CD8-positive, alpha-beta memory T cell (primary cell): ENCODE results near the gene SPACA6. TPM values are rescaled to one million over a fixed set of nuclear protein-coding genes. Genes with fewer than 3 reads are reported as not detected.

Experiments used
- CTCF ChIA-PET: fragments of 350-600 bp; sonication (Branson Sonifier 250); formaldehyde crosslinking; loops from one replicate; lab custom pipeline; 2021; ENCODE audit warnings: antibody characterized with exemption; lab: Charles Lee
- POLR2A ChIA-PET: fragments of 350-600 bp; sonication (Branson Sonifier 250); formaldehyde crosslinking; loops from one replicate; lab custom pipeline; 2021; ENCODE audit warnings: antibody characterized with exemption; lab: Charles Lee
- DNase-seq, 5 donors: peaks; one replicate each; pipeline versions ENCODE4 v3.0.0 to v3.0.0-alpha.2; 2020 to 2022; ENCODE audit warnings: mixed read lengths in 1 of 5
- H3K27ac ChIP-seq: one replicate; pipeline ENCODE4 v1.7.0; 2013; ENCODE audit warnings: low read depth, mild to moderate bottlenecking, low read length, moderate library complexity
- H3K27me3 ChIP-seq: 2 replicates; pipeline ENCODE4 v1.7.0; 2013; ENCODE audit warnings: low read length, mild to moderate bottlenecking; ENCODE audit not compliant: insufficient read depth, poor library complexity, severe bottlenecking
- H3K36me3 ChIP-seq: 2 replicates; pipeline ENCODE4 v1.7.0; 2013; ENCODE audit warnings: mild to moderate bottlenecking, low read length, moderate library complexity; ENCODE audit not compliant: insufficient read depth
- H3K4me1 ChIP-seq: 2 replicates; pipeline ENCODE4 v1.7.0; 2013; ENCODE audit warnings: mild to moderate bottlenecking, low read length, moderate library complexity; ENCODE audit not compliant: insufficient read depth
- H3K4me3 ChIP-seq: 2 replicates; pipeline ENCODE4 v1.7.0; 2013; ENCODE audit warnings: mild to moderate bottlenecking, low read length
- H3K9me3 ChIP-seq: 2 replicates; pipeline ENCODE4 v1.7.0; 2013; ENCODE audit warnings: mild to moderate bottlenecking, low read length
- H3K27ac Mint-ChIP-seq, 8 donors: one replicate each; pipeline ENCODE4 v1.8.0; 2020 to 2021; ENCODE audit warnings: mixed read lengths in 8 of 8, mild to moderate bottlenecking in 6 of 8, inconsistent platforms in 3 of 8, moderate library complexity in 3 of 8
- H3K27me3 Mint-ChIP-seq, 2 donors: one replicate each; pipeline ENCODE4 v1.8.0; 2020 to 2021; ENCODE audit warnings: mixed read lengths in 2 of 2, mild to moderate bottlenecking in 1 of 2, moderate library complexity in 1 of 2
- H3K36me3 Mint-ChIP-seq, 3 donors: one replicate each; pipeline ENCODE4 v1.8.0; 2020 to 2021; ENCODE audit warnings: mixed read lengths in 3 of 3, inconsistent platforms in 1 of 3, mild to moderate bottlenecking in 1 of 3
- H3K4me1 Mint-ChIP-seq, 3 donors: one replicate each; pipeline ENCODE4 v1.8.0; 2020 to 2021; ENCODE audit warnings: mixed read lengths in 3 of 3, inconsistent platforms in 1 of 3, mild to moderate bottlenecking in 1 of 3
- H3K4me3 Mint-ChIP-seq, 7 donors: one replicate each; pipeline ENCODE4 v1.8.0; 2020 to 2021; ENCODE audit warnings: mixed read lengths in 7 of 7, mild to moderate bottlenecking in 6 of 7, moderate library complexity in 4 of 7, inconsistent platforms in 2 of 7
- H3K9me3 Mint-ChIP-seq, 5 donors: one replicate each; pipeline ENCODE4 v1.8.0; 2020 to 2022; ENCODE audit warnings: mixed read lengths in 5 of 5, mild to moderate bottlenecking in 3 of 5, moderate library complexity in 2 of 5, inconsistent platforms in 1 of 5
- polyA plus RNA-seq: library from polyadenylated mRNA; unstranded; fragments of 300-500 nt; fragmentation: Illumina TruSeq; gene quantifications from one replicate; pipeline ENCODE4 v1.2.3, GENCODE V29; 2021
- total RNA-seq, 2 experiments: library from RNA; stranded (reverse); gene quantifications; one replicate each; pipeline ENCODE4 v1.2.3, GENCODE V29; 2021

The SPACA6 gene
- total and polyA plus RNA-seq, 3 experiments from 2014 or later = 2.2 to 3.3 (median 3.1) TPM

DNA sequence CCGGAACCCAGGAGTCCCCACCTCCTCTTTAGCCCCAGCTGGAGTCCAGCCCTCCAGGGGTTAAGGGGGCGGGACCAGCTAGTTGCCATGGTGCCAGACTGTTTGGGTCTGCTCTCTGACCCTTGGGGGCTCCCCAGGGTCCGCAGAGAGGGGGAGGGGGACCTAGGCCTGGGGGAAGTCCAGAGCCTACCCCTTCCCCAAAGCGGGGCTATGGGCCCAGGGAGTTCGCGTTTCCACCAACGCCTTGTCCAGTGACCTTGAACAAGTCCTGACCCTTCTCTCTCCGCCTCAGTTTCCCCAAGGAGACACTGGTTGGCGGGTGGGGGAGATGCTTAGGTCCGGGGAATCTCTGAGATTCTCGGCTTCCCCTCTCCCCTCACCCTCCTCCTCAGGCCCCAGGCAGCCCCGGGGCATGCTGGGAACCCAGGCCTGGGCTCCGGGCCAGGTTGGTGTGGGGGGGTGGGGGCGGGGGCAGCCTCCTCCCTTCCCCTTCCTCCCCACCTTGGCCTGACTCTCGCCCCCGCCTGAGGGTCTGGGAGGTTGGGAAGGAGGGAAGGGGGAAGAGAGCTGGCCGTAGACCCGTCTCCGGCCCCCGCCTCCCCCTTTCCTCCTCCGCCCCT lies 2.6 kb upstream of the SPACA6 start:
- POLR2A ChIA-PET = no interaction called here
- Mint-ChIP-seq H3K36me3 (no peaks in the 10 kb centered on the region), H3K27ac (peak overlapping the region in 7 of 8 donors; percentile 47 to 94 (median 87)), H3K4me1 (peaks cover 6 to 22% (median 10%) of the 10 kb centered on the region in 3 donors), H3K27me3 (peaks cover 27 to 28% of the 10 kb centered on the region in 2 donors), H3K4me3 (peak overlapping the region; percentile 76 to 90 (median 81)), H3K9me3 (peaks cover 0 to 7% (median 0%) of the 10 kb centered on the region in 5 donors)
- no peaks in the 10 kb centered on the region for H3K9me3 ChIP-seq
- H3K27ac ChIP-seq = peak overlapping the region; percentile 79
- peaks cover 5% of the 10 kb centered on the region for H3K27me3 ChIP-seq
- peaks cover 5% of the 10 kb centered on the region for H3K4me1 ChIP-seq
- CTCF ChIA-PET = no interaction called here
- H3K4me3 ChIP-seq = peak overlapping the region; percentile 80
- peak; percentile 27 to 75 (median 50) for DNase-seq
- no peaks in the 10 kb centered on the region for H3K36me3 ChIP-seq

DNA sequence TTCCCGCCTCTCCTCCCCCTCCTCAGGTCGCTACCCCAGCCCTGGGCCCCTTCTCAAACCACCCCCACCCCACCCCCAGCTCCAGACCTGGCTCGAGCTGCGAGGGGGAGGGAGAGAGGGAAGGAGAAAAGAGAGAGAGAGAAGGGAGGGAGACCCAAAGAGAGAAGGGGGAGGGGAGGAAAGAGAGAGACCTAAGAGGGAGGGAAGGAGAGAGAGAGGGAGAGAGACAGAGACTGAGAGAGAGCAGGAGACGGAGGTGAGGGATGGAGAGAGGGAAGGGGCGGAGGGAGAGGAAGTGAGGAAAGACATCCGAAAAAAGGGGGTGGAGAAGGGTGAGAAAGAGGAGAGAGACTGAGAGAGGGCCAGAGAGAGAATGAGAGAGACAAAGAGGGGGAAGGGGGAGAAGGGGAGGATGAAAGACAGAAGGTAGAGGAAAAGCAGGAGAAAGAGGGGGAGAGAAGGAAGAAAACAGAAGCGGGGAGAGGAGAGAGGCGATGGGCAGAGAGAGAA lies 2.0 kb upstream of the SPACA6 start:
- peak overlapping the region; percentile 25 for H3K4me3 ChIP-seq
- H3K9me3 ChIP-seq = no peaks in the 10 kb centered on the region
- Mint-ChIP-seq H3K27ac (peak overlapping the region in 3 of 8 donors; percentile 25 to 90 (median 64)), H3K27me3 (peaks cover 23 to 24% of the 10 kb centered on the region in 2 donors), H3K4me1 (peaks cover 6 to 22% (median 10%) of the 10 kb centered on the region in 3 donors), H3K36me3 (no peaks in the 10 kb centered on the region), H3K9me3 (peaks cover 0 to 3% (median 0%) of the 10 kb centered on the region in 5 donors), H3K4me3 (peak overlapping the region in 6 of 7 donors; percentile 34 to 80 (median 59))
- H3K36me3 ChIP-seq = no peaks in the 10 kb centered on the region
- peaks cover 5% of the 10 kb centered on the region for H3K4me1 ChIP-seq
- POLR2A ChIA-PET = no interaction called here
- no peak for DNase-seq
- peaks cover 5% of the 10 kb centered on the region for H3K27me3 ChIP-seq
- CTCF ChIA-PET = no interaction called here
- peak overlapping the region; percentile 79 for H3K27ac ChIP-seq

DNA sequence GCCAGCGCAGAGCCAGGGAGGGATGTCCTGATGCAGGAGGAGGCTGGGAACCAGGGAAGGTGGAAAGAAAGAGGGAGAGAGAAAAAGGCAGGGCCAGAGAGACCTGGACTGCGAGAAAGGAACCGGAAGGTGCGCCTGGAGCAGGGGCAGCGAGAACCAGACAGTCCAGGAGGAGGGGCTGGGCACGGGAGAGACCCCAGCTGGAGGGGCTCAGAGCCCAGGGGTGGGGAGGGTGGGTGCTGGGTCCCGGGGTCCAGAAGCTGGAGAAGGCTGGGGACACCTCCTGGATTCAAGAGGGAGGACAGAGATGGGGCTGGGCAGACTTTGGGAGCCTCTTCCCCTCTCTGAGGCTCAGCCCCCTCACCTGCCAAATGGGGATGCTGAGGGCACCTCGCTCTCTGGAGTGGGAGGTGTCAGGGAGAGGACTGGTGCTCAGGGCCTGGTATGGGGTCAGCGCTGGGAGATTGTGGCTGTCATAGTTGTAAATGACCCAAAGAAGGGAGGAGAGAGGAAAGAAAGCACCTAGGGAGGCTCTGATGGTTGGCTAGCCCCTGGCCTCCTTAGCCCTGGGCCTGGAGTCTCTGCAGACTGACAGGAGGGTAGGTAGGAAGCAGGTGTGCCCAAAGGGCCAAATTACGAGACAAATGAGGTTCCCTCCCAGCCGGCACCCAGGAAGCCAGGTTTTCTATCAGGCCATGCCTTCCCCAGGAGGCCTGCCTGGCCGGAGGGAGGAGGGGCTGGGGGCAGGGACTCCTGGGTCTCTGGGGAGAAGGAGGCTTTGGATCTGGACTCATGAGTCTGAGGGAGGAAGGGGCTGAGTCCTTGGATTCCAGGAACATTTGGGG lies 1.3 kb upstream of the SPACA6 start:
- Histone ChIP-seq H3K4me3 (peak overlapping the region; percentile 25), H3K36me3 (no peaks in the 10 kb centered on the region), H3K9me3 (no peaks in the 10 kb centered on the region), H3K27ac (peak overlapping the region; percentile 79), H3K4me1 (peaks cover 5% of the 10 kb centered on the region), H3K27me3 (peaks cover 5% of the 10 kb centered on the region)
- Mint-ChIP-seq H3K4me3 (peak overlapping the region in 4 of 7 donors; percentile 34 to 71 (median 58)), H3K36me3 (no peaks in the 10 kb centered on the region), H3K4me1 (peaks cover 6 to 22% (median 10%) of the 10 kb centered on the region in 3 donors), H3K27me3 (peaks cover 19 to 22% of the 10 kb centered on the region in 2 donors), H3K9me3 (no peaks in the 10 kb centered on the region), H3K27ac (peak overlapping the region in 3 of 8 donors; percentile 51 to 90 (median 64))
- ChIA-PET POLR2A (no interaction called here), CTCF (no interaction called here)
- no peak for DNase-seq

DNA sequence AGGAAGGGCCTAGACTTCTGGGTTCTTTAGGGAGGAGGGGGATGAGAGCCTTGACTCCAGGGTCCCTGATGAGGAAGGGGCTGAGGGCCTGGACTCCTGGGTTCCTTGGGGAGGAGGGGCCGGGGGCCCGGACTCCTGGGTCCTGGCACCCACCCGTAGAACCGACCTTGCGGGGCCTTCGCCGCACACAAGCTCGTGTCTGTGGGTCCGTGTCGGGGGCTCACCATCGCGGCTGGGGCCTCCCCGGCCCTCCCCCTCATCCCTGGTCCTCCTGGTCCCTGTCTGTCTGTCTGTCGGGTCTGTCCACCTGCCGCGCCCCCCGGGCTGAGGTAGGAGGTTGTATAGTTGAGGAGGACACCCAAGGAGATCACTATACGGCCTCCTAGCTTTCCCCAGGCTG lies 662 bp upstream of the SPACA6 start:
- Mint-ChIP-seq H3K4me3 (no peak overlapping the region), H3K9me3 (no peaks in the 10 kb centered on the region), H3K27ac (peak overlapping the region in 1 of 8 donors; percentile 18), H3K36me3 (no peaks in the 10 kb centered on the region), H3K4me1 (peaks cover 6 to 22% (median 9%) of the 10 kb centered on the region in 3 donors), H3K27me3 (peaks cover 13 to 16% of the 10 kb centered on the region in 2 donors)
- Histone ChIP-seq H3K4me1 (peaks cover 5% of the 10 kb centered on the region), H3K36me3 (no peaks in the 10 kb centered on the region), H3K27me3 (peaks cover 5% of the 10 kb centered on the region), H3K9me3 (no peaks in the 10 kb centered on the region), H3K4me3 (no peak overlapping the region), H3K27ac (no peak overlapping the region)
- CTCF ChIA-PET = no interaction called here
- DNase-seq = no peak
- POLR2A ChIA-PET = no interaction called here

DNA sequence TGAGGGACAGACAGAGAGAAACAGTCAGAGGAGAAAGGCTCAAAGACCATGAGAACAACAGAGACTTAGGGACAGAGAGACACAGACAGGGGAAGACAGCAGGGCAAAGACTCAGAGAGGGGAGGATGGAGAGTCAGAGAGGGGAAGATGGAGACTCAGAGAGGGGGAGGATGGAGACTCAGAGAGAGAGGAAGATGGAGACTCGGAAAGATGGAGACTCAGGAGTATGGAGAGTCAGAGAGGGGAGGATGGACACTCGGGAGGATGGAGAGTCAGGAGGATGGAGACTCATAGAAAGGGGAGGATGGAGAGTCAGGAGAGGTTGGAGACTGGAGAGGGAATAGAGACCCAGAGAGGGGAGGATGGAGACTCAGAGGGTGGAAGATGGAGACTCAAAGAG lies 689 bp downstream of the SPACA6 start:
- no peaks in the 10 kb centered on the region for H3K9me3 Mint-ChIP-seq
- ChIA-PET CTCF (no interaction called here), POLR2A (no interaction called here)
- H3K36me3 Mint-ChIP-seq = no peaks in the 10 kb centered on the region
- no peaks in the 10 kb centered on the region for H3K36me3 ChIP-seq
- H3K4me3 Mint-ChIP-seq = no peak overlapping the region
- H3K4me3 ChIP-seq = no peak overlapping the region
- no peak for DNase-seq
- H3K27me3 ChIP-seq = no peaks in the 10 kb centered on the region
- H3K27ac ChIP-seq = no peak overlapping the region
- H3K27me3 Mint-ChIP-seq = peaks cover 0 to 5% of the 10 kb centered on the region in 2 donors
- peaks cover under 1 to 15% (median 4%) of the 10 kb centered on the region in 3 donors for H3K4me1 Mint-ChIP-seq
- peak overlapping the region in 2 of 8 donors; percentile 15 to 71 for H3K27ac Mint-ChIP-seq
- no peaks in the 10 kb centered on the region for H3K9me3 ChIP-seq
- peaks cover 5% of the 10 kb centered on the region for H3K4me1 ChIP-seq

GRCh38 chr19:51694318-51695085 lies 1.4 kb downstream of the SPACA6 start:
- Histone ChIP-seq H3K36me3 (no peaks in the 10 kb centered on the region), H3K9me3 (no peaks in the 10 kb centered on the region), H3K4me1 (peaks cover 5% of the 10 kb centered on the region), H3K27ac (no peak overlapping the region), H3K27me3 (no peaks in the 10 kb centered on the region), H3K4me3 (no peak overlapping the region)
- Mint-ChIP-seq H3K4me1 (peaks cover 0 to 14% (median 4%) of the 10 kb centered on the region in 3 donors), H3K4me3 (no peak overlapping the region), H3K27ac (peak overlapping the region in 2 of 8 donors; percentile 22 to 71), H3K9me3 (no peaks in the 10 kb centered on the region), H3K27me3 (peaks cover 0 to 5% of the 10 kb centered on the region in 2 donors), H3K36me3 (no peaks in the 10 kb centered on the region)
- ChIA-PET CTCF (no interaction called here), POLR2A (no interaction called here)
- DNase-seq = no peak

DNA sequence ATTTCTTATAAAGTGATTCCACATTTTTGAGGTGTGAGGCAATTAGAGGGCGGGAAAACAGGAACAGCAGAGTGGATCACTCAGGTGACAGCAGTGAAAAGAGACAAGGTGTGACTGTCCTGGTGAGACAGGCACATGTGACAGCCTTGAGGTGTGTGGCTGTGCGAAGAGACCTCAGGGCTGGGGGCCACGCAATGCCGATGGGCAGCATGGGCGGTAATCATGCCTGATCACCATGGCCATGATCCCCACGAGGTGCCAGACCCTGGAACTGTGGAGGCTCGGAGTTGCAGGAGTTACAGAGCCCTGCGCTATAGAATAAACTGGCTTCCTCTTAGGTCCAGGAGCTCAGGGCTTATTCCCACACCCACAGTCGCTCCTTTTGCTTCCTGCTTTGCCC lies 2.0 kb downstream of the SPACA6 start:
- H3K9me3 Mint-ChIP-seq = no peaks in the 10 kb centered on the region
- Histone ChIP-seq H3K4me1 (peaks cover 5% of the 10 kb centered on the region), H3K4me3 (no peak overlapping the region), H3K9me3 (no peaks in the 10 kb centered on the region), H3K27me3 (no peaks in the 10 kb centered on the region), H3K27ac (no peak overlapping the region), H3K36me3 (no peaks in the 10 kb centered on the region)
- H3K27me3 Mint-ChIP-seq = peaks cover 0 to 3% of the 10 kb centered on the region in 2 donors
- POLR2A ChIA-PET = no interaction called here
- peaks cover 0 to 9% (median 4%) of the 10 kb centered on the region in 3 donors for H3K4me1 Mint-ChIP-seq
- CTCF ChIA-PET = no interaction called here
- H3K36me3 Mint-ChIP-seq = no peaks in the 10 kb centered on the region
- peak overlapping the region in 1 of 8 donors; percentile 22 for H3K27ac Mint-ChIP-seq
- no peak for DNase-seq
- H3K4me3 Mint-ChIP-seq = no peak overlapping the region
